K562 treated with DMSO at 1 percent for 12 hours (cell line): Measurements from ENCODE around the gene HYAL1. TPM values are rescaled to one million over a fixed set of nuclear protein-coding genes. Genes with fewer than 3 reads are reported as not detected.

Experiments
- total RNA-seq: library from RNA; unstranded; fragments of 300-600 nt; gene quantifications from 2 replicates; pipeline ENCODE4 v1.2.3, GENCODE V29; 2022; ENCODE audit not compliant: insufficient read depth

The HYAL1 gene, protein sequence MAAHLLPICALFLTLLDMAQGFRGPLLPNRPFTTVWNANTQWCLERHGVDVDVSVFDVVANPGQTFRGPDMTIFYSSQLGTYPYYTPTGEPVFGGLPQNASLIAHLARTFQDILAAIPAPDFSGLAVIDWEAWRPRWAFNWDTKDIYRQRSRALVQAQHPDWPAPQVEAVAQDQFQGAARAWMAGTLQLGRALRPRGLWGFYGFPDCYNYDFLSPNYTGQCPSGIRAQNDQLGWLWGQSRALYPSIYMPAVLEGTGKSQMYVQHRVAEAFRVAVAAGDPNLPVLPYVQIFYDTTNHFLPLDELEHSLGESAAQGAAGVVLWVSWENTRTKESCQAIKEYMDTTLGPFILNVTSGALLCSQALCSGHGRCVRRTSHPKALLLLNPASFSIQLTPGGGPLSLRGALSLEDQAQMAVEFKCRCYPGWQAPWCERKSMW
- 1.4 and 3.0 TPM in 2 replicates for total RNA-seq

DNA sequence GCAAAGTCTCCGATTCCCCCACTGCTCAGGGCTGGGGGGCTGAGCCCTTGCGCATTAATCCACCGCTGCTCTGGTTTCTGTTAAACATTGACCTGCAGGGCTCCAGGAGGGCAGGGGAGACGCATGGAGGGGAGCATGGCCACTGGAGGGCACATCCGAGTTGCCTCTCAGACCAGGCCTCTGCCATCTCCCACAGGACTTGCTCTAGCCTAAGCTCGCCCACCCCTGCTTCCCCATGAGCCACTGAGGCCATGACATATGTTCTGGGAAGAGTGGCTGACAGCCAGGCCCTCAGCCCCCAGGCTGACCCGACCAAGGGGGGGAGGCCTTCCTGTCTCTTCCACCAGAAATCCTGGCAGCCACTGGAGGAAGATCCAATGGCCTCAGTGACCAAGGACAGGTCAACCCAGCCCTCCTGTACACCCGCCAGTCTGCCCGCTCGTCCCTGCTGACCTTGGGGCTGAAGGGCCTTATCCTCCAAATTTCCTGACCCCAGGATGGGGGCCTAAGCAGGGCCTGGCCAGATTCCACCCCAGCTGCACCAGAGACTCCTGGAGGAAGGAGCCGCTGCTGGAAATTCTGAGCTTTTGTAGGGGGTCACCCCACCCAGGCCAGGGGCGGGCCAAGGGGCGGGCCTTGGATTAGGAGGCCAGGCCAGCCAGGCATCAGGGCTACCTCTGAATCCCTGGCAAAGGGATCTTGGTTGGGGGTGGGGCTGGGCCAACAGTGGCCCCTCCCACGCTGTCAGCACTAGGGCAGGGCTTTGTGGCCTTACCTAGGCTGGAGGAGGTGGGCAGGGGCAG is at the start of gene HYAL1:
Gene HYAL1, minus strand, starts transcription at position 562 of the 803 bp plus-strand sequence. CDS start 618 bp downstream, outside the sequence.

DNA sequence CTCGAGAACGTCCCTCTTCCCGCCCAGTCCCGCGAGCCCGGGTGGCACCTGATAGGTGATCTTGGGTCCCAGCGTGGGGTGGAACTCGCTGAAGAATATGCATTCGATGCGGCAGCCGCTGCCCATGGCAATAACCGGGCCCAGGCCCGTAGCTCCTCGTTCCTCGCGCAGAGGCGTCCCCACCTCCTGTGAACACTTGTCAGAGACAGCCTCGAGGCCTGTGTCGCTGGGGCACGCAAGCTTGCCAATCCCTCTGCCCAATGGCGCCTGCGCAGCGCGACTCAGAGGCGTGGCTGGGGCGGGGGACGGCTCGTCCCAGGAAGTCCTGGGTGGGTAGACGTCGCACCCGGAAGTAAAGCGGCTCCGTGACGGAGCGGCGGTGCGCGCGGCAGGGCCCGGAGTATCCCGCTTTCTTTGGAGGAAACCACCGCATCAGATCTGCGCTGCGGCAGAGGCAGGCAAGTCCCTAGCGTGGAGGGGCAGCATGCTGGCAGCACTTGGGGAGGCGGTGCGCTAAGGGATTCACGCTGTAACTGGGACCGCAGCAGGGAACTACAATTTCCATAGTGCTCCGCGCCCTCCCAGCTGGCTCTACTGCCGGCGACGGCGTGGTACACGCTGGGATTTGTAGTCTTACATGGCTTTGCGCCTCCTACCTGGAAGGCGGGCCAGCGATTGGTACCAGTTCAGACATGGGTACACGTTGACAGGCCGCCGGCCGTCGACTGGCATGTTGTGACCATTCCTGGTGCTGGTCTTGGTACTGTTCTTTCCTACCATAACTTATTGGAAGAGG is 47.4 kb upstream of the HYAL1 start, which contains the start of the genes CYB561D2 and NPRL2:
Gene CYB561D2, plus strand, starts transcription at position 336 of the 796 bp plus-strand sequence. CDS start 572 bp downstream, outside the sequence.
Gene NPRL2, minus strand, starts transcription at position 249 of the 796 bp plus-strand sequence. Its CDS starts 123 bp downstream, at position 126.

DNA sequence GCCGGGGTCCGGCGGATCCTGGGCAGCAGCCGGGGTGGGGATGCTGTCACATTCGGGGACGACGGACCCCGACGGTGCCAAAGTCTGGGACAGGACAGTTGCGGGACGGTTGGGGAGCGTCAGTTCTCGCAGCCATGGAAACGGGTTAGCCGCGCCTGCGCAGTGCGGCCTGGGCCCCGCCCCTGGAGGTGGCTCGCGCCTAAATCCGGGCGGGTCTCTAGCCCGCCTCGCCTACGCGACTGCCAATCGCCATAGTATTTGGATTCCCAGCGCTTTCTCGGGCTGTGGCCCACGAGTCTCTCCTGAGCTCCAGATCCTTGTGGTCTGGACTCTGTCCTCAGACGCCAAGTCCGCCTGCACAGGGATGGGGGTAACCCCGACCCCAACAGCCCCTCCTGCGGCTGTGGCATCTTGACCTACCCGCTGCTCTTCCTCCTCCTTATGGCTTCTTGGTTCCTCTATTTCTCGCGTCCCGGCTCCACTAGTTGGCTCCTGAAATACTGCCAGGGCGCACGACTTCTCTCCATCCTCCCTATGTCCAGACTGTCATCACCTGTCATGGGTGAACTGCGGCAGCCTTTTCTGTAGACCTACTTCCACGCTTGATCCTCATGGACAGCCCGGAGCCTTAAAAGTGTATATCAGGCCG is 42.3 kb upstream of the HYAL1 start, which contains the start of gene ZMYND10:
Gene ZMYND10, minus strand, starts transcription at position 147 of the 649 bp plus-strand sequence. CDS start 153 bp downstream, outside the sequence.

DNA sequence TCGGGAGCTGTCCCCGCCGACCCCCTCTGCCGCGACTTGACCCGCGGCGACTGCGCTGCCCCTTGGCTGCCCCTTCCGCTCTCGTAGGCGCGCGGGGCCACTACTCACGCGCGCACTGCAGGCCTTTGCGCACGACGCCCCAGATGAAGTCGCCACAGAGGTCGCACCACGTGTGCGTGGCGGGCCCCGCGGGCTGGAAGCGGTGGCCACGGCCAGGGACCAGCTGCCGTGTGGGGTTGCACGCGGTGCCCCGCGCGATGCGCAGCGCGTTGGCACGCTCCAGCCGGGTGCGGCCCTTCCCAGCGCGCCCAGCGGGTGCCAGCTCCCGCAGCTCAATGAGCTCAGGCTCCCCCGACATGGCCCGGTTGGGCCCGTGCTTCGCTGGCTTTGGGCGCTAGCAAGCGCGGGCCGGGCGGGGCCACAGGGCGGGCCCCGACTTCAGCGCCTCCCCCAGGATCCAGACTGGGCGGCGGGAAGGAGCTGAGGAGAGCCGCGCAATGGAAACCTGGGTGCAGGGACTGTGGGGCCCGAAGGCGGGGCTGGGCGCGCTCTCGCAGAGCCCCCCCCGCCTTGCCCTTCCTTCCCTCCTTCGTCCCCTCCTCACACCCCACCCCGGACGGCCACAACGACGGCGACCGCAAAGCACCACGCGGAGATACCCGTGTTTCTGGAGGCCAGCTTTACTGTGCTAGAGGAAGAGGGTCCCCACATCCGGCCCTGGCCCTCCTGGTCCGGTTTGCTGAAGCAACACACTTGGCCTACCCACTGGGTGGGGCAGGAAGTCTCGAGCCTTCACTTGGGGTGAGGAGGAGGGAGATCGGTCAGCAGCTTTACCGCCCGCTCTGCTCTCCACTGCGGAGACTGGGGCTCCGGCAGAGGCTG is 37.3 kb upstream of the HYAL1 start, which contains the start of gene RASSF1:
Gene RASSF1, minus strand, starts transcription at position 389 of the 882 bp plus-strand sequence. Its CDS starts 31 bp downstream, at position 358.

DNA sequence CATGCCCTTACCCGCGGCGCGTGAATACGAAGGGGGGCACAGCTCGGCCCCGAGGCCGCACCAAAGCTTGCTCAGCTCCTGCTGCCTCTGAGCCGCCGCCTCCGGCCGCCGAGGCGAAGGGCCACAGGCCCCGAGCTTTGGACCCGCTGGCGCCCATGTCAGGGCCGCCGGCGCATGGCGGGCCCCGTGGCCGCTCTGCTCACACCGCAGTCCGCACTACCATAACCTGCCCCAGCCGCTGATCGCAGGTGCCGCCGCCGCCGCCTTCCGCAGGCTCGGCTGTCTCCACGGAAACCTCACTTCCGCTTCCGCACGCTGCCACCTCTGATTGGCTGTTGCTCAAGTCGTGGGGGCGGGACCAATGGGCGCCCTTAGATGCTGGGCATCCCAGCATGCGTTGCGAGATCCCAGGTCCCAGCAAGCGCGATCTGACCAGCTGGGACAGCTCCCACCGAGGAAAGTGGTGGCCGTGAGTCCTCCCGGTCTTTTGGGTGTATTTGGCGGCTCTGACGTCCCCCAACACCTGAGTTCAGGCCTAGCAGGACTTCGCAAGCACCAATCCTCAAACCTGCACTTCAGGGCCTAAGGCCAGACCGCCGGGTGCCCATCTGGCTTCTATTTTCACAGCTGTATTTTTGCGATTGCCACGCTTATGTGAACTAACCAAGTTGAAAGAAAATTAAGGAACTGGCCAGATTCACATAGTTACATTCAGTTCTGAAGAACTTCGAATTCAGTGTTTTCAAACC is 24.7 kb upstream of the HYAL1 start, which contains the start of gene TUSC2:
Gene TUSC2, minus strand, starts transcription at position 281 of the 749 bp plus-strand sequence. Its CDS starts 124 bp downstream, at position 157.

DNA sequence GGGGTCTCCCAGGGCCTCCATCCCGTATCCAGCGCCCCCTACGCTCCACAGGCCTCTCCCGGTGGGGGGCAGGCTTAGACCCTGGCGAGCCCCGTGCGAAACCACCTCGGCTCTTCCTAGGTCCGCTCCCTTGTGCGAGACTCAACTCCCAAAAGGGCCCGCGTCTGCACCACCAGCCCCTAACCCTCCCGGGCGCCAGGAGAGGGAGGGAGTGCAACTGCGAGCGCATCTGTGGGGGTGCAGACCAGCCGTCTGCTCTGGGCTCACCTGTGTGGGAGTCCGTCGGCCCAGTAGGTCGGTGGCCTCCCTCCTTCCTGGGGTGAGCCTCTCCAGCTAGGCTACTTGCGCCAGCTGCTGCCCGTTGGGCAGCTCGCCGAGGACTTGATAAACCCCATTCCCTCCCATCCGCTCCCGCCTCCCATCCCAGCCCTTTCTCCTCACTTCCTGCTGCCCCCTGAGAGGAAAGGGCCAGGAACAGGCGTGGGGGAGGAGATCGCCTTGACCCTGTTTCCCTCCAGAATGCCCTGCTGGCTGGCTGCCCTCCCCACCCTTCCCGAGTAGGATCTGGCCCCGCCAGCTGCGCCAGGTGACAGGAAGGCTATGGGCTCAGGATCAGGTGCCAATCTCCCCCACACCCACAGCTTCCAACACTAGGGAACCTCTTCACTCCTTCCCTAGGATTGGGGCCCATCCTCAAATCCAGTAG is 19.2 kb upstream of the HYAL1 start, which contains the start of gene HYAL2:
Gene HYAL2, minus strand, starts transcription at position 360 of the 706 bp plus-strand sequence. CDS start 2,256 bp downstream, outside the sequence.

DNA sequence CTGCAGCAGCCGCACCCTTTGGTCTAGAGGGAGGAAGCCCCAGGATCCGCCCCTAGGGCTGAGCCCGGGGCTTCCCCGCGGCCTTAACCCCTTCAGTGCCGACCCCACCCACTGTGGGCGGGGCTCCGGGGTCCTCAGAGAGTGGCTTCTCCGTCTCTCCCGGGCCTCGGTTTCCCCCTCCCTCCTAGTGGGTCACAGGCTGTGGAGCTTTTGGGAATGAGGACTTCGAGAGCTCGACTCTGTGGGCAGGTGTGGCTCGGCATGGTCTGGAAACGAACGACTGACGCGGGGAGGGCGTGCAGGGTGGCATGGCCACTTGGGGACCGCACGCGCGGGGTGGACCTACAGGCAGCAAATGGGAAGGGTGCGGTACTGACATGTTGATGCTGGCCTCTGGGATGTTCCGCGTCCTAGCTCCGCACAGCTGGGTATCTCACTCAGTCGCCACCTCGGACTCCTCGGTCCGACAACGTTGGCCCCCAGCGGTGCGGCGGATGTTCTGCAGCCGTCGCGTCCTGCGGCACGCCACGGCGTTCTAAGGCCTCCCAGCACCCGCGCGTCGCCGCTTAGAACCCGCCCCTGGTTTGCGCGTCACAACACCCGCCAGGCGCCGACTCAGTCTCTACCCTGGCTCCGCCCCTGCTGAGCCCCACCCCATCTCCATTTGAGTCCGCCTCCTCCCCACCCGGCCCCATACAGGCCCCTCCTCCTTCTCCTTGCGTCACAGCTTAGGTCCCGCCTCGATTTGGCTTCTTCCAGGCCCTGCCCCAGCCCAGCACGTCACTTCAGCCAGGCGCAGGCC is 4.3 kb downstream of the HYAL1 start, which contains the start of the genes HYAL3 and NAA80:
Gene HYAL3, minus strand, starts transcription at position 570 of the 802 bp plus-strand sequence. CDS start 3,803 bp downstream, outside the sequence.
Gene NAA80, minus strand, starts transcription at position 570 of the 802 bp plus-strand sequence. CDS start 1,942 bp downstream, outside the sequence.

DNA sequence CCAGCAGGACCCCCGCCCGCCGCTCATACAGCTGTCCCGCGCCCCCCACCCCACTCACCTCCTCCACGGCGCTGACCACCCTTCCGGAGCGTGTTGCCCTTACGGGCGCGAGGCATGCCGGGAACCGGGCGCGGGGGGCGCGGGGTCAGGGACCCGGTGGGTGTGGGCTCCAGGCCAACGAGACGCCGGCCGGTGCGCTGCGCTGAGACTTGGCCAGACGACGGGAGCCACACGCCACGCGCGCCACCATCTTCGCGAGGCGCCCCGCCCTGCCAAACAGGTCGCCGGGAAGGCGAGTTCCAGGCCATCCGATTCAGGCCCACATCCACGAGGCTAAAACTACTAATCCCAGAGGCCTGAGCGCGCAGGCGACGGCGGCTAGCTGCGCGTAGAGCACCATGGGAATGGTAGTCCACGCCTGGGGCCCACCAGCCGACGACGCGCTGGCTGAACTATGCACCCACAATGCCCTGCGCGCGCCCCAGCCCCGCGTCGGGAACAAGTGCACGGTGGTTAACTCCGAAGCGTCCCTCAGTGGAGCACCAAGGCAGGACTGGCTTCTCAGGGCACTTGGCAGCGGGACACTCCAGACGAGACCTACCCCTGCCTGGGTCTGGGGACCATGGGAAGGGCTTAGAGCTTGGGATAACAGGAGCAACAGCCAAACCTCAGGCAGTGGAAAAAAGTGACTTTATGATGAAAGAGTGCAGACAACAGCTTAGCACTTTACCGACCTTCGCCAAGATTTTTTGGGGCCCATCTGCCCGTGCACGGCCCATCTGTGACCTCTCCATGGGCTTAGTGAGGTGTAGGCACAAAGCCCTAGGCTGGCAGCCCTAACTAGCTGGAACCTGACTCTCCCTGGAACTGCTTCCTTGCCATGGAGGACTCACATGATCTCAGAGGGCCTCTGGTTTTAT is 11.0 kb downstream of the HYAL1 start, which contains the start of gene IFRD2:
Gene IFRD2, minus strand, starts transcription at position 271 of the 920 bp plus-strand sequence. Its CDS starts 155 bp downstream, at position 116.

DNA sequence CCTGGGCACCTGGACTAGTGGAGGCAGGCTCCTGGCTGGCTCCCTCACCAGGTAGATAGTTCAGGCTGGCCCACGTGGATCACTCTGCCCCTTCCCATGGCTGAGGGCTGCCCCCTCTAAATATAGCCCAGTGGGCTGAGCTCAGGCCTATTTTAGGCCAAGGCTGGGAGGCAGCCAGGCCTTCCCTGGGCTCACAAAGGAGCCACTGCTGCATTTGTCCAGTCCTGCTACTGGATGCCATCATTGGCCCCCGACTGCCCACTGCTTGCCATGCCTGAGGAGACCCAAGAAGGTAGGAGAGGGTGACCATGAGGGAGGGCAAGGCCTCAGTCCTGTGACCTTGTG is 24.5 kb downstream of the HYAL1 start, which contains the start of gene LSMEM2:
Gene LSMEM2, plus strand, starts transcription at position 208 of the 345 bp plus-strand sequence. Its CDS starts 27 bp downstream, at position 235.

DNA sequence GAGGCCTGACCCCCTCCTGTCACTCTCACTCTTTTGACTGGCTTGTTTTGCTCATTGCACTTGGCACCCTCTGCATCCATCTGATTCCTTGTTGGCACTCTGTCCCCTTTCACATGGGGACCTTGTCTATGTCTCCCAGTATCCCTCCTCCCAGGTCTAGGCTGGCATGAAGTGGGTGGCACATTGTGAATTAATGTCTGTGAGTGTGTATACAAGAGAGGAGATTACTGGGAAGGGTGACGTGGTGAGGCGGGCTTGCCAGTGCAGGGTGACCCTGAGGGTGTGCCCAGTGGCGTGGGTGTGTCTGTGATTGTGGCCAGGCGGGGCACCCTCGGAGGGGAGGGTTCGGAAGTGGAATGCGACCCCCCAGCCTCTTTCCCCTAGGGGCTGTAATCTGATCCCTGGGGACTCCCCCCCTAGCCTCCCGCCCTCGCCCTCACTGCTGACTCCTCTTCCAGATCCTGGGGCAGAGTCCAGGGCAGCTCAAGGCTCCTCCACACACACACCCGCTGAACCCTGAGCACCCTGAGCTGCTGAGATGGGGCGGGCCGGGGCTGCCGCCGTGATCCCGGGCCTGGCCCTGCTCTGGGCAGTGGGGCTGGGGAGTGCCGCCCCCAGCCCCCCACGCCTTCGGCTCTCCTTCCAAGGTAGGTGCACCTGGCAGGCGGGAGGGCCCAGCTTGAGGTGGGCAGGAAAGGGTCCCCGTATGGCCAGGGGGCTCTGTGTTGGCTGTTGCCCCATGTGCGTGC is 34.5 kb downstream of the HYAL1 start, which contains the start of gene SEMA3B:
Gene SEMA3B, plus strand, starts transcription at position 445 of the 749 bp plus-strand sequence. Its CDS starts 94 bp downstream, at position 539.

Other genes starting within 250 kb of the HYAL1 start
- 34.3 and 74.7 TPM in 2 replicates for gene RBM5, start 214.7 kb downstream of the HYAL1 start, total RNA-seq
- 1.2 and 3.0 TPM in 2 replicates for gene SEMA3F, start 148.2 kb downstream of the HYAL1 start, total RNA-seq
- gene GNAT1, start 112.0 kb downstream of the HYAL1 start, total RNA-seq, result not detected in 2 replicates
- not detected in 2 replicates for gene SLC38A3, start 98.3 kb downstream of the HYAL1 start, total RNA-seq
- 81.0 and 102 TPM in 2 replicates for gene GNAI2, start 67.4 kb downstream of the HYAL1 start, total RNA-seq
- 4.2 and 4.3 TPM in 2 replicates for gene SEMA3B, start 34.4 kb downstream of the HYAL1 start, total RNA-seq
- not detected in 2 replicates for gene LSMEM2, start 24.5 kb downstream of the HYAL1 start, total RNA-seq
- 24.4 and 25.2 TPM in 2 replicates for gene IFRD2, start 11.1 kb downstream of the HYAL1 start, total RNA-seq
- 5.7 and 8.2 TPM in 2 replicates for gene HYAL3, start 4.2 kb downstream of the HYAL1 start, total RNA-seq
- 11.4 and 12.5 TPM in 2 replicates for gene NAA80, start 4.2 kb downstream of the HYAL1 start, total RNA-seq
- 13.7 and 15.2 TPM in 2 replicates for gene HYAL2, start 19.2 kb upstream of the HYAL1 start, total RNA-seq
- 37.5 and 40.3 TPM in 2 replicates for gene TUSC2, start 24.6 kb upstream of the HYAL1 start, total RNA-seq
- 44.3 and 50.8 TPM in 2 replicates for gene RASSF1, start 37.3 kb upstream of the HYAL1 start, total RNA-seq
- 0.44 and 1.7 TPM in 2 replicates for gene ZMYND10, start 42.2 kb upstream of the HYAL1 start, total RNA-seq
- gene NPRL2, start 47.2 kb upstream of the HYAL1 start, total RNA-seq, result 22.0 and 25.3 TPM in 2 replicates
- 11.0 and 11.3 TPM in 2 replicates for gene CYB561D2, start 47.3 kb upstream of the HYAL1 start, total RNA-seq
- 30.7 and 35.7 TPM in 2 replicates for gene TMEM115, start 55.9 kb upstream of the HYAL1 start, total RNA-seq
- 0.38 TPM in 1 of 2 replicates, not detected in the other for gene CACNA2D2, start 200.1 kb upstream of the HYAL1 start, total RNA-seq